Prostate gland (tissue), 2 donors: ENCODE measurements around the gene ZNF792. TPM values are rescaled to one million over a fixed set of nuclear protein-coding genes. Genes with fewer than 3 reads are reported as not detected.
"Not testable (repeated sequence)": the region's sequence is repeated elsewhere in the genome, so short reads cannot be mapped to it uniquely, and the experiment has no call there.

Source experiments
- DNase-seq: peaks from one replicate; pipeline ENCODE4 v3.0.0-alpha.2; 2019; ENCODE audit warnings: low spot score
- H3K27ac ChIP-seq, 2 donors: fragments of 200-600 bp; sonication (generic); 2 replicates each; pipeline ENCODE4 v1.5.1; 2017 to 2019
- H3K27me3 ChIP-seq: fragments of 200-600 bp; sonication (generic); replicated peaks from 2 replicates; pipeline ENCODE4 v1.5.1; 2019; ENCODE audit not compliant: insufficient read depth
- H3K36me3 ChIP-seq, 2 donors: fragments of 200-600 bp; sonication (generic); 1 replicate in 1 of 2; 2 replicates in 1 of 2; pipeline versions ENCODE4 v1.5.1 to v1.8.1; 2017 to 2019
- H3K4me1 ChIP-seq: fragments of 200-600 bp; sonication (generic); replicated peaks from 2 replicates; pipeline ENCODE4 v1.5.1; 2019
- H3K4me3 ChIP-seq, 2 donors: fragments of 200-600 bp; sonication (generic); 2 replicates each; pipeline ENCODE4 v1.5.1; 2017 to 2019
- H3K9me3 ChIP-seq: fragments of 200-600 bp; sonication (generic); 2 replicates; pipeline ENCODE4 v1.5.1; 2017
- CTCF ChIP-seq, 4 experiments: fragments of 200-600 bp in 2 of 4; fragments of 450-650 bp in 2 of 4; sonication (generic) in 2 of 4; IDR thresholded peaks; 1 replicate in 3 of 4; 2 replicates in 1 of 4; pipeline ENCODE4 v1.5.1; 2016 to 2019; ENCODE audit warnings: antibody characterized with exemption in 4 of 4, mild to moderate bottlenecking in 2 of 4, moderate library complexity in 2 of 4
- POLR2A ChIP-seq: fragments of 450-650 bp; IDR thresholded peaks from one replicate; pipeline ENCODE4 v1.6.1; 2016; ENCODE audit warnings: antibody characterized with exemption, mild to moderate bottlenecking
- POLR2AphosphoS5 ChIP-seq: sonication (generic); formaldehyde crosslinking; IDR thresholded peaks from one replicate; pipeline ENCODE4 v1.6.1; 2017; ENCODE audit warnings: antibody characterized with exemption
- WGBS: methylation state at CpG from one replicate; pipeline ENCODE4 v1.1.5; 2018; 5-methylcytosine and 5-hydroxymethylcytosine counted together
- intact Hi-C: fragments of 100-400 bp; cut with DNase I; formaldehyde crosslinking; loops from one replicate; pipeline ENCODE4 v1.14.2; 2022
- total RNA-seq, 2 donors: library from RNA; depleted of rRNA; stranded (reverse); fragments of >200 nt; gene quantifications; one replicate each; pipeline ENCODE4 v1.1.0, GENCODE V29; 2016

Gene ZNF792
- total RNA-seq, 2 donors from 2014 or later = 8.2 to 9.3 TPM

- intact Hi-C loops = no loop called here
- peak; percentile 38 for DNase-seq
- Histone ChIP-seq H3K27ac (peak overlapping the region; percentile 97 to 99), H3K36me3 (no peaks in the 10 kb centered on the region), H3K27me3 (no peaks in the 10 kb centered on the region), H3K4me3 (peak overlapping the region; percentile 95 to 96), H3K9me3 (no peaks in the 10 kb centered on the region), H3K4me1 (peaks cover 18% of the 10 kb centered on the region)
- WGBS = 2% methylated on average over 30 of the region's 46 CpGs
- no peak for TF ChIP-seq POLR2AphosphoS5
These were observed 36.8 kb upstream of the ZNF792 start for GRCh38 chr19:35000647-35001501.

- peak overlapping the region; percentile 97 to 99 for H3K27ac ChIP-seq
- intact Hi-C loops = no loop called here
- H3K36me3 ChIP-seq = no peaks in the 10 kb centered on the region
- no peak for DNase-seq
- no peaks in the 10 kb centered on the region for H3K27me3 ChIP-seq
- TF ChIP-seq CTCF (IDR thresholded peaks at IDR 0.05) = no peak
- TF ChIP-seq POLR2AphosphoS5 = no peak
- peak; percentile 44 for TF ChIP-seq POLR2A
- H3K9me3 ChIP-seq = no peaks in the 10 kb centered on the region
- under 1% methylated on average over 32 of the region's 37 CpGs for WGBS
- peak overlapping the region; percentile 95 to 96 for H3K4me3 ChIP-seq
- H3K4me1 ChIP-seq = peaks cover 12% of the 10 kb centered on the region
These were observed 36.3 kb upstream of the ZNF792 start for GRCh38 chr19:35000338-35000646.

GRCh38 chr19:34999498-35000337 is 35.7 kb upstream of the ZNF792 start, which contains the start of gene GRAMD1A:
GRAMD1A (plus strand) TSS chr19:35000323; CDS start chr19:35000479, 156 bp downstream.
- no peaks in the 10 kb centered on the region for H3K27me3 ChIP-seq
- H3K27ac ChIP-seq = peak within 1 kb of the TSS; percentile 97 to 99
- no peaks in the 10 kb centered on the region for H3K36me3 ChIP-seq
- DNase-seq = peak; percentile 88
- TF ChIP-seq POLR2AphosphoS5 (peak; percentile 93), CTCF (IDR thresholded peaks at IDR 0.05) (no peak), POLR2A (peak; percentile 82)
- H3K9me3 ChIP-seq = no peaks in the 10 kb centered on the region
- H3K4me1 ChIP-seq = peaks cover 16% of the 10 kb centered on the region
- H3K4me3 ChIP-seq = peak within 1 kb of the TSS; percentile 95 to 96
- intact Hi-C loops = no loop called here
- WGBS = 1% methylated on average over 45 of the region's 45 CpGs

- Histone ChIP-seq H3K4me1 (peaks cover 17% of the 10 kb centered on the region), H3K36me3 (no peaks in the 10 kb centered on the region), H3K27ac (peak overlapping the region; percentile 97 to 99), H3K9me3 (no peaks in the 10 kb centered on the region), H3K4me3 (peak overlapping the region; percentile 95 to 96), H3K27me3 (no peaks in the 10 kb centered on the region)
- intact Hi-C loops = no loop called here
- WGBS = 44% methylated on average over 13 of the region's 13 CpGs
- no peak for TF ChIP-seq POLR2AphosphoS5
- no peak for TF ChIP-seq CTCF (IDR thresholded peaks at IDR 0.05)
- TF ChIP-seq POLR2A = no peak
- DNase-seq = no peak
These were observed 34.9 kb upstream of the ZNF792 start for GRCh38 chr19:34998777-34999497.

GRCh38 chr19:34998224-34998623 is 34.2 kb upstream of the ZNF792 start:
- H3K4me3 ChIP-seq, H3K27me3 ChIP-seq, H3K9me3 ChIP-seq, intact Hi-C loops, H3K36me3 ChIP-seq, DNase-seq, H3K27ac ChIP-seq: not testable (repeated sequence)
- 94% methylated on average over 7 of the region's 7 CpGs for WGBS
- H3K4me1 ChIP-seq = peaks cover 17% of the 10 kb centered on the region
